Embryonic facial prominence (tissue), 1 donor: ENCODE data around the gene SMARCA5.

Source experiments
- DNase-seq: peaks from one replicate; pipeline ENCODE4 v3.0.0-alpha.2; 2016; ENCODE audit errors: extremely low spot score

SMARCA5 gene

DNA sequence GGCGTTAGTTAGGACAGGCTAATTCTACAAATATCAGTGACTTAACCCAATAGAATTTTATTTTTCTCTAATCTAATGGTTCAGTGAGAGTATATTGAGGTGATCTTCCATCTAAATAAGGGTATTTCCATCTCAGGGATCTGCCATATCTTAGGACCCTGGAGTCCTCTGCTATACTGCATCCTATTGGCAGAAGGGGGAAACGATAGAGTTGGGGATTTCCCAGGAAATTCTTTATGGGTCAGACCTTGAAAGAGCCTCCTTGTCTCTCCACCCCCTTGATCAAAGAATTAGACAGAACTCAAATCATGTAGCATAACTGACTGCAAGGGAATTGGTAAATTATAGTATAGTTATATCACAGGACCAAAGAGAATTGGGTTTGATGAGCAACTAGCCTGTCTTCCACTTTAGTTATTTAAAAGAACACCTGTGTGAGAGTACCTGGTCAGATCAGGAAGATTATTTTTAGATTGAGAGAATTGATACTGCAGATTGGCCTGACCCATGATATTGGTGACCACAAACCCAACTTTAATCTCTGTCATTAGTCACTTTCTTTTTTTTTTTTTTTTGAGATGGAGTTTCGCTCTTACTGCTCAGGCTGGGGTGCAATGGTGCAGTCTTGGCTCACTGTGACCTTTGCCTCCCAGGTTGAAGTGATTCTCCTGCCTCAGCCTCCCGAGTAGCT lies 25.6 kb downstream of the SMARCA5 start:
- DNase-seq = no peak

DNA sequence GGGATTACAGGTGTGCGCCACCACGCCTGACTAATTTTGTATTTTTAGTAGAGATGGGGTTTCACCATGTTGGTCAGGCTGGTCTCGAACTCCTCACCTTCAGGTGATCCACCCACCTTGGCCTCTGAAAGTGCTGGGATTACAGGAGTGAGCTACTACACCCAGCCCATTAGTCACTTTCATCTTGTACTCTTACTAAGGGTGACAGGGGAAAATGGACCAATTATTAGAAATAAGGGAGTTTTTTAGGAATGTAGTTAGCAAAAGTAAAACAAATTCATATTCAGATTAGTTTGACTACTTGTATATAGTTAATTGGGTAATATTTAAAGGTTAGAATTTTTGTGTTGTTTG lies 26.1 kb downstream of the SMARCA5 start:
- DNase-seq = no peak

DNA sequence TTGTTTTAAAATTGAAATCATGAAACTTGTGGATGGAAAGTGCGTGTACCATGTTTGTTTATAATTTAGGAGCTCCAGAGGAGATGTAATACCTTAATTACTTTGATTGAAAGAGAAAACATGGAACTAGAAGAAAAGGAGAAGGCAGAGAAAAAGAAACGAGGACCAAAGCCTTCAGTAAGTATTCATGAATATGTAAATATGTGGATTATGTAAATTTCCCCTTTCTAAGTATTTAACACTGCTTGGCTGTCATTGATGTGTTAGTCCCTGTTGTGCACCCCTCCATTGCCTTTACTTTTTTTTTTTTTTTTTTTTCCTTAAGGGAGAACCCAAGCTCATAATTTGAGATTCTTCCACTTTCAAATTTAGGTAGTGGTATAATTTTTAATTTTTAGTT lies 36.4 kb downstream of the SMARCA5 start:
- no peak for DNase-seq

DNA sequence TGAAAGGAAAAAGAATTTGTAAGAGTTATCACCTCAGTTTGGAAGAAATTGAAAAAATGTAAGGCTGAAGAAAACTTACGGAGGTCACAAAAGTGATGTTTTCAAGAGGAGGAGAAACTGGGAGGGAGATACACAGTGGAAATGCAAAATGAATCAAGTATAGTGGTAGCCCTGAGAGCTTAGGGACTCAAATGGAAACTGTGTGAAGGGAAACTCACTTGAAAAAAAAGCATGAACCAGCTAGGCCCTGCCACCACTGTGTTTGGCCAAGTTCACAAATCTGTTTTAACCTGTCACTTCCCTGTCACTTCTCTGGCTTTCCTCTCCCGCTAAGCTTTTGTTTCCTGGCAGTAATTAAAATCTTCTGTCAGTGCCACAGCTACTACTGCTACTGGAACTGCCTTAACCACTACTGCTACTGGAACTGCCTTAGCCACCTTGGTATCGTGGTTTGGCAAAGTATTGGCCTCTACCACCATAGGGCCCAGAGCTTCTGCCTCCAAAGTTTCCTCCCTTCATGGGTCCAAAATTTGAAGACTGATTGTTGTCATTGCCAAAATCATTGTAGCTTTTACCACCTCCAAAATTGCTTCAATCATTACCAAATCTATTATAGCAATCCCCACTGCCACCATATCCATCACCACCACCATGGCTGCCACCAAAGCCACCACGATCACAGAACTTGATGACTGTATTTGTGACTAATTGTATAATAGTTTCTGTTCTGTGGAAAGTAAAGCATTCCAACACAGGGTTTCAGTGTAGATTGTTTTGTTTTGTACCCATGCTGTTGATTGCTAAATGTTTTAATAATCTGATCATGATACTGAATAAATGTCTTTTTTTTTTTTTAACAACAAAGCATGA lies 41.5 kb downstream of the SMARCA5 start:
- DNase-seq = no peak

GRCh38 chr4:143555676-143556075 lies 42.2 kb downstream of the SMARCA5 start:
- no peak for DNase-seq

DNA sequence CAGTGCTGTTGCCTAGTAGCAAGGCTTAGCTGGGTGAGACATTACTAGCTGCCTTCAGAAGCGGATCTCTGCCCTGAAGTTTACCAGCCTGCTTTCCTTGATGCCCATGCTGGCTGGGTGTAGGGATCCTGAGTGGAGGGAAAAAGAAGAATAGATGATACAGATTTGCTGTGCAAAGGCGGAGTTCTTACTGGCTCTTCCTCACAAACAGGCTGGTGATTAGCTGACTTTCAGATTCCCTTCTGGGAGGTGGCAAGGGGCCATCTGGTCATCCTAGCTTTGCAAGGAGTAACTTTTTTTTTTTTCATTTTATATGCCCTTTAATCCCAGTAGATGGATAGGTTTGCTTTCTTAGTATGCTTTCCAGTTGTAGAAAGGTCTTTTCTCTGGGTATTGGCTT lies 44.8 kb downstream of the SMARCA5 start:
- DNase-seq = no peak

GRCh38 chr4:143558823-143559756 lies 45.6 kb downstream of the SMARCA5 start:
- DNase-seq = peak; percentile 40

- no peak for DNase-seq
Measured at GRCh38 chr4:143559757-143560147, 46.2 kb downstream of the SMARCA5 start.

GRCh38 chr4:143564472-143564871 lies 51.0 kb downstream of the SMARCA5 start:
- DNase-seq = no peak

- no peak for DNase-seq
Measured at GRCh38 chr4:143575331-143575730, 61.8 kb downstream of the SMARCA5 start.

DNA sequence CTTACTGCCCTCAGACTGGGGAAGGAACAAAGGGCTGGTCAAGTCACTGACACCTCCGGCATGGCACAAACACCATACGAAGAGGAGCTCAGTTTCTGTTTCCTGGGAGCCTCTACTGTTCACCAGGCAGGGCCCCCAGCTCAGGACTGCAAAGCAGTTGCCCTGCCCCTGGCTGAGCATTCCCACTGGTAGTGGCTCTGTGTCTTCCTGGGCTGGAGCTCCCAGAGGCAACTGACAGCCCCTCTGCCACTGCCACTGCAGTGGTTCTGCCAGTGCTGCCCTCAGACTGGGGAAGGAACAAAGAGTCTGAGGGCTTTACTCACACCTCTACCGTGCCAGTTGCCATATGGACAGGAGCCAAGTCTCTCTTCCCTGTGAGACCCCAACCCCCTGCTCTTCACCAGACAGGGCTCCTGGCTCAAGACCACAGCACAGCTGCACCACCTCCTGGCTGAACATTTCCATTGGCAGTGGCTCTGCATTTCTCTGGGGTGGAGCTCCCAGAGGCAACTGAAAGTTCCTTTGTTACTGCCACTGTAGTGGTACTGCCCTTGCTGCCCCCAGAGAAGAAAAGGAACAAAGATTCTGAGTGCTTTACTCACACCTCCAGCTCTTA lies 67.9 kb downstream of the SMARCA5 start:
- DNase-seq = no peak

GRCh38 chr4:143585548-143585947 lies 72.0 kb downstream of the SMARCA5 start:
- DNase-seq = no peak

GRCh38 chr4:143586080-143586479 lies 72.6 kb downstream of the SMARCA5 start:
- no peak for DNase-seq

DNA sequence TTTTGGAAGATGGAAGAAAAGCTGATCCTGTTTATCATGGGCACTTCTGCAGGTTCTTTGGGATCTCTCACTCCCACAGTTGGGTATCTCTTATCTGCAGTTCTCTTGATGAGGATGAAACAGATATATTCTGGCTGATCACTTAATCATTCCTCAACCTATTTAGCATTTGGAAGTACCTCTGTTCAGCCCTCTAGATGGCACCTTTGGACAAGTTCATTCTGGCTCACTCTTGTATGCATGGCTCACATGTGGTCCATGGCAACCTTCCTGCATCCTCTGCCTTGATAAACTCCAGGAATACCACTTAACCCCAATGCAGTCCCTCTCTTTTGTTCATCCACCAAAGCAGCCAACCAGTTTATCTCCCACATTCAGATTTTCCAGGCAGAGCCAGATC lies 74.2 kb downstream of the SMARCA5 start:
- no peak for DNase-seq

GRCh38 chr4:143597276-143597675 lies 83.8 kb downstream of the SMARCA5 start:
- no peak for DNase-seq

- DNase-seq = no peak
Measured at GRCh38 chr4:143598816-143599215, 85.3 kb downstream of the SMARCA5 start.

DNA sequence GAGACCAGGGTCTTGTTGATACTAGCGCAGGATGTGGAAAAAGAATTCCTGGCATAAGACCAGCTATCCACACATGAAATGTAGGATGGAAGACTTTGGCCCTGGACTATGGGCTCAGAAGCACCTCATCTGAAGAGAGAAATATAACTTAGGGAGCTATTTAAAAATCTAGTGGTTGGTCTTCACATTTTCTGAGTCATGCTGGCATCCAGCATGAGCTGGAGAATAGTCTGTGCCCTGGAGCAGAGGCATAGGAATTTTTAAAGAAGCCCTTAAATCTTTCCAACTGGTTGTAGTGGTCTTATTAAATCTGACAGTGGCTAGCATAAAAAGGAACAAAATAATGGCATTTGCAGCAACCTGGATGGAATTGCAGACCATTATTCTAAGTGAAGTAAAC lies 86.3 kb downstream of the SMARCA5 start:
- DNase-seq = no peak

DNA sequence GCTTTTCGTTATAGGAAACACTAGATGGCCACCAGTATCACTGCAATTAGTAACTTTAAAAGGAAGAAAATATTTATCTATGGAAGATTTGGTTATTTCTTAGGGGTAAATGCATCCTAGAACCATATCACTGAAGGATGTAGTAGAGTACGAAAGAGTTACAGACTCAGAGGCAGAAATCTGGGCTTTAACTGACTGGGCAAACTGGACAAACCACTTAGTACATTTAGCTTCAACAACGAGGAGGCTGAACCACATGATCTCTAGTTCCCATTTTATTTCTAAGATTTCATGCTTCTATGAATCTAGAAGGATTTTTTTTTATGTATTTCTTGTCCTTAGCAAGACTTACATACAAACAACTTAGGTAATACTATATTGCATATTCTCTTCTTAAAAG lies 93.0 kb downstream of the SMARCA5 start:
- no peak for DNase-seq
